NK-92 (cell line): ENCODE measurements around the gene EP400.
"Not testable (repeated sequence)": the region's sequence is repeated elsewhere in the genome, so short reads cannot be mapped to it uniquely, and the experiment has no call there.

ENCODE experiments used
- DNase-seq: peaks from one replicate; lab custom pipeline; 2025; ENCODE audit not compliant: unreplicated experiment; lab: John Stamatoyannopoulos, UW

The EP400 gene

DNA sequence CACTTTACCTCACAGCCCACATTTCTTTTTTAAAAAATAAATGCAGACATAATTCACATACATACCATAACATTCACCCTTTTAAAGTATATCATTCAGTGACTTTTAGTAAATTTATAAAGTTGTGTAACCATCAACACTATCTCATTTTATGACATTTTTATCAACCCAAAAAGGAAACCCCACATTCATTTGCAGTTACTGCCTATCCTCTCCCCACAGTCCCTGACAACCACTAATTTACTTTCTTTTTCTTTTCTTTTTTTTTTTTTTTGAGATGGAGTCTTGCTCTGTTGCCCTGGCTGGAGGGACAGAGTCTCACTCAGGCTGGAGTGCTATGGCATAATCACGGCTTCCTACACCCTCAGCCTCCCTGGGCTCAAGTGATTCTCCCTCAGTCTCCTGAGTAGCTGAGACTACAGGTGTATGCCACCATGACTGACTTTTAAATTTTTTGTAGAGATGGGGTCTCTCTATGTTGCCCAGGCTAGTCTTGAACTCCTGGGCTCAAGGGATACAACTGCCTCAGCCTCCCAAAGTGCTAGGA, 1.5 kb upstream of the EP400 start:
- DNase-seq, result no peak

DNA sequence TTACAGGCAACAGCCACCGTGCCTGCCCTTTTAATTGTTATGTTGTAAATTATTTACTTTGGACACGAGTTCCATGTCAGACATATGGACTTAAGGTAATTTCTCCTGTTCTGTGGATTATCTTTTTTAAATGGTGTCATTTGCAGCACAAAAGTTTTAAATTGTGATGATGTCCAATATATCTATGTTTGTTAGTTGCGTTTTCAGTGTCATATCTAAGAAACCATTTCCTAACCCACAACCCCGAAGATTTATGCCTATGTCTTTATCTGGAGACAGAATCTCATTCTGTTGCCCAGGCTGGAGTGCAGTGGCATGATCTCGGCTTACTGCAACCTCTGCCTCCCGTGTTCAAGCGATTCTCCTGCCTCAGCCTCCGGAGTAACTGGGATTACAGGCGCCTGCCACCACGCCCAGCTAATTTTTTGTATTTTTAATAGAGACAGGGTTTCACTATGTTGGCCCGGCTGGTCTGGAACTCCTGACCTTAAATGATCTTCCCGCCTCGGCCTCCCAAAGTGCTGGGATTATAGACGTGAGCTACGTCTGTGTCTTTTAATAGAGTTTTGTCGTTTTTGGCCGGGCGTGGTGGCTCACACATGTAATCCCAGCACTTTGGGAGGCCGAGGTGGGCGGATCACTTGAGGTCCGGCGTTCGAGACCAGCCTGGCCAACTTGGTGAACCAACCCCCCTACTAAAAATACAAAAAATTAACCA, 870 bp upstream of the EP400 start:
- DNase-seq, result not testable (repeated sequence)

DNA sequence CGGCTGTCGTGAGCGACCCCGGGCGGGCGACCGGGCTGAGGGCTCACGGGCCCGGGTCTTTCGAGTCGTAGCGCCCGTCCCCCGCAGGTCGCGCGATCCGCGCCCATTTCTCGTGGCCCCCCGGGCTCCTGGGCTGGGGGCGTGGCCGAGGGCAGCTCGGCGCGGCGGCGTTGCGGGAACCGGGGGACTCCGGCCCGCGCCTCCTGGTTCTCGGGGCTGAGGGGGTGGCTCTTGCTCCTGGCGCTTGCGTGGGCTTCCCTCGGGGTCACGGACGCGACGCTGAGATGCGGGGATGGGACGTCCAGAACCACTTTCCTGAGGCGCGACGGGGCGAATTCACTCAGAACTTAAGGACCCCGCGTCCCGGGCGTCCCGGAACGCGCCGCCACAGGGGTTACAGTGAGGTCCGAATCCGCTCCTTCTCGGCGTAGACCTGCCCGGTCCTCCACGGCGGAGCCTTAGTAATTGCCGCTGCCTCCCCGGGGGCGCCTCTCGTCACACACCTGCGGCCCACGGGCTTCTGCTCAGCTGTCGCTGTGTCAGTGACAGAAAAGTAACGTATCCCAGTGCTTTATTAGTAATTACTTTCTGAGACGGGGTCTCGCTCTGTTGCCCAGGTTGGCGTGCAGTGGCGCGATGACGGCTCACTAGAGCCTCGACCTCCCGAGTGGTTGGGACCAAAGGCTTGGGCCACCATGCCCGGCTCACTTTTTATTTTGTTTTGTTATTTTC, 606 bp downstream of the EP400 start:
- no peak for DNase-seq

DNA sequence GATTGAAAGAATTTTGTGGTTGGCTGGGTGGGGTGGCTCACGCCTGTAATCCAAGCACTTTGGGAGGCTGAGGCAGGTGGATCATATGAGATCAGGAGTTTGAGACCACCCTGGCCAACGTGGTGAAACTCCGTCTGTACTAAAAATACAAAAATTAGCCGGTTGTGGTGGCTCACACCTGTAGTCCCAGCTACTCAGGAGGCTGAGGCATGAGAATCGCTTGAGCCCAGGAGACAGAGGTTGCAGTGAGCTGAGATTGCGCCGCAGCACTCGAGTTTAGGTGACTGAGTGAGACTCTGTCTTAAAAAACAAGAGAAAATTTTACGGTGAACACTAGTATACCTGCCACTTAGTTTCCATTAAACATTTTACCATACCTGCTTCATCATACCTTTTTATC, 4.1 kb downstream of the EP400 start:
- not testable (repeated sequence) for DNase-seq

DNA sequence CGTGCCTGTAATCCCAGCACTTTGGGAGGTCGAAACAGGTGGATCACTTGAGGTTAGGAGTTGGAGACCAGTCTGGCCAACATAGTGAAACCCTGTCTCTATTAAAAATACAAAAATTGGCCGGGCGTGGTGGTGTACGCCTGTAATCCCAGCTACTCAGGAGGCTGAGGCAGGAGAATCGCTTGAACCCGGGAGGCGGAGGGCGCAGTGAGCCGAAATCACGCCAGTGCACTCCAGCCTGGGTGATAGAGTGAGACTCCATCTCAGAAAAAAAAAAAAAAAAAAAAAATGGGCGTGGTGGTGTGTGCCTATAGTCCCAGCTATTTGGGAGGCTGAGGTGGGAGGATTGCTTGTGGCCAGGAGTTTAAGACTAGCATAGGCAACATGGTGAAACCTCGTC, 4.7 kb downstream of the EP400 start:
- DNase-seq, result not testable (repeated sequence)

DNA sequence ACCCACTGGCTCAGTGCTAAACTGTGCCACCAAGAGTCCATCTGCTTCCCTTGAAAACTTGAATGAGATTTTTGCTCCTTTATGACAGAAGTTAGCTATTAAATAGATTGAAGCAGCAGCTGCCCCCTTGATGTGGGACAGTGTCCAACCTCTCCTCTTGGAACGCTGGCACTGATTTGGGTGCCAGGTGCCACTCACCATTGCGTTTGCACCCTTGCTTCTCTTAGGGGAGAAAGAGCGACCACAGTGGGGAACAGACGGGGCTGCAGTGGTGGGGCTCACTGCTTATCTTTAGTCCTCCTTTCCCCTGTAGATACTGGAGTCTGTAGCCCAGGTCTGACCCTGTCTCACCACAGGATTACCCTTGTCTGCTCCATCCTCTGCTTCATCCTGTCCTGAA, 9.4 kb downstream of the EP400 start:
- no peak for DNase-seq

DNA sequence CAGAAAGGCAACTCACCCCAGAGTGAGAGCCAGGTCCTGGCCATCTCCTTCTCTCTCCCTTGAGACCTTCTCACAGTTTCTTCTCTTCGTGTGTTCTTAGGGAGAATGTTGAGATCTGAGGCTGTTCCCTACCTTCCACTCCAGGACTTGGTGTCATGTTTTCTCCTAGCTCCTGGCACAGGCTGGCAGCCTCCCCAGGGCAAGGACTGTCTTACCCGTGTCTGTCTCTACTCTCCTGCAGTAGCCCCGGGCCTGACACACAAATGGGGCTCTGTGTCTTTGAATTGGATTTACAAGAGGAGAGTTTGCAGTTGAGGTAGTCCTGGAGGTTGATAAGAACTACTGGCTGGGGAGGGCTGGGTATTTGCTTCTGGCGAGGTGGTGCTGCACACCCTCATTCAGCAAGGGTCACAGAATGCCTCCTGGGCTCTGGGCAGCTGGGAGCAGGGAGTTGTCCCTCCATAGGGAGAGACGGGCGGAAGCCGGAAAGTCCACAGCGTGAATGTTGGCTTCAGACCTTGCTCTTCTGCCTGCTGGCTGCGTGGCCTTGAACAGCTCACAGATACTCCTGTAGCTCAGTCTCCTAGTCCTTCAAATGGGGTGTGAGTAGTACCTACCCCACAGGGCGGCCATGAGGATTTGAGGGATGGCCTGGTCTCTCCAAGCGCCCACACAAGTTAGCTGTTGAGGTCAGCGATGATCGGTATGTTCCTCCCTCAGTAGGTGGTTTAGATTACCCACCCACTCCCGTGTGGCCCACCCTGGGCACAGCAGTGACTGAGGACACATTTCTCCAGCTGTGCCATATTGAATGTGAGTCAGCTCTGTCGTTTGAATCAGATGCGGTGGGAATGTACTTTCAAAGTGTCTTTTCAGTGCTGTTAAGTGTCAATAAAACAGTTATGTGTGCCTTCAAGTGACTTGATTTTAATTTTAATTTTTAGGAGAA, 10.2 kb downstream of the EP400 start:
- DNase-seq, result no peak

DNA sequence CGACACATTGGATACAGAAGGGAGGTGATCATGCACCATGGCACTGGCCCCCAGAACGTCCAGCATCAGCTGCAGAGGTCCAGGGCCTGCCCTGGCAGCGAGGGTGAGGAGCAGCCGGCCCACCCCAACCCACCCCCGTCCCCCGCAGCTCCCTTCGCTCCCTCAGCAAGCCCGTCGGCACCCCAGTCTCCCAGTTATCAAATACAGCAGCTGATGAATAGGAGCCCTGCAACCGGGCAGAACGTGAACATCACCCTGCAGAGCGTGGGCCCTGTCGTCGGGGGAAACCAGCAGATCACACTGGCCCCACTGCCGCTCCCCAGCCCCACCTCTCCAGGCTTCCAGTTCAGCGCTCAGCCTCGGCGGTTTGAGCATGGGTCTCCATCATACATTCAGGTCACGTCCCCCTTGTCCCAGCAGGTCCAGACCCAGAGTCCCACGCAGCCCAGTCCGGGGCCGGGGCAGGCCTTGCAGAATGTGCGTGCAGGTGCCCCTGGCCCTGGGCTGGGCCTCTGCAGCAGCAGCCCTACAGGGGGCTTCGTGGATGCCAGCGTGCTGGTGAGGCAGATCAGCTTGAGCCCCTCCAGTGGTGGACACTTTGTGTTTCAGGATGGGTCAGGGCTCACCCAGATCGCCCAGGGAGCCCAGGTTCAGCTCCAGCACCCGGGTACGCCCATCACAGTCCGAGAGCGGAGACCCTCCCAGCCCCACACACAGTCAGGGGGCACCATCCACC, 11.0 kb downstream of the EP400 start:
- DNase-seq, result not testable (repeated sequence)

DNA sequence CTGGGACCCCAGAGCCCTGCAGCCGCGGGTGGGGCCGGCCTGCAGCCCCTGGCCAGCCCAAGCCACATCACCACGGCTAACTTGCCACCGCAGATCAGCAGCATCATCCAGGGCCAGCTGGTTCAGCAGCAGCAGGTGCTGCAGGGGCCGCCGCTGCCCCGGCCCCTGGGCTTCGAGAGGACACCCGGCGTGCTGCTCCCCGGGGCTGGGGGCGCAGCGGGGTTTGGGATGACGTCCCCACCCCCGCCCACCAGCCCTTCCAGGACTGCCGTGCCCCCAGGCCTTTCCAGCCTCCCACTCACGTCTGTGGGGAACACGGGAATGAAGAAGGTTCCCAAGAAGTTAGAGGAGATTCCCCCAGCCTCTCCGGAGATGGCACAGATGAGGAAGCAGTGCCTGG, 11.6 kb downstream of the EP400 start:
- DNase-seq, result not testable (repeated sequence)

DNA sequence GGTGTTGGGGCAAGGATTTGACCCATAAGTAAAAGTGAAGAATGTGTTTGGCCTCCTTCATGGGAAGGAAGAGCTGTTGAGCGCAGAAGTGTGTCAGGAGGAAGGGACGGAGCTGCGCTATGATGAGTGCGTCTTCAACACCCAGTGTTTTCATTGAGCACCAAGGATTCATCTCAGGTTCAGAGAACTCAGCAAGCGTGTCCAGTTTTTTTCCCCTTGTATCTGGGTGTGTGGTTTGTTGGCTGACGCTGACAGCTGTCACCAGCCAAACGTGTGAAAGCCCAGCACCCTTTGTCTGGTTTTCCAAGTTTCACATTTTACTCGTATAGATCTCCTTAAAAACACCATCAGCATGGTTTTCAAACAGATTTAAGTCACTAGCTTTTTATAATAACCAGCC, 12.3 kb downstream of the EP400 start:
- DNase-seq, result no peak

DNA sequence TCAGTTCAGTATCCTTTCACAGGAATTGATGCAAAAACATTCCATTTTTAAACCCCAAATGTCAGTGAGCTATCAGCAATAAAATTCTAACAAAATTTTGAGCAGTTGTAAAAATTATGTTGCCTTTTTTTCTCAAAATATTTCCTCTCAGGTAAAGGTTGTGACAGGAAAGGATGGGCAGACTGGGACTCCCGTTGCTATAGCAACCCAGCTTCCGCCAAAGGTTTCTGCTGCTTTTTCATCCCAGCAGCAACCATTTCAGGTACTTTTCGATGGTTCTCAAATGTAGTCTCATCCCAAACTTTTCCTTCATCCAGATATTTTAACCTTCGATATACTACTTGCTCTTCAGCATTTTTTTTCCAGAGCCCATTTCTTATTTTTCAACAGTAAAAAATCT, 13.6 kb downstream of the EP400 start:
- DNase-seq, result no peak

DNA sequence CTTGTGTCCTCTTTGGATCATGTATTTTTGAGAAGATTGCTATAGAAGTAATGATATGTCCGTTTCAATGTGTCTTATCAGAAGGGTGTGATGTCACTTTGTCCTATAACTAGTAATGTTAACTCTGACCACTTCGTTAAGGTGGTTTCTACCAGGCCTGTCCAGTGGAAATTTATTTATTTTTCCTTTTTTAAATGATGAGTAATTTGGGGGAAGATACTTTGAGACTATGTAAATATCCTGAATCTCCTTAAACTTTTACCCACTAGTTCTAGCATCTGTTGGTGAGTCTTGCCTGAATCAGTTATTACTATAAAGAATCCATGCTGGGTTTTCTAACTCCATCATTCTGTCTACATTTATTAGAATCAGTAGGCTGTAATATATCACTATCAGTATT, 15.3 kb downstream of the EP400 start:
- no peak for DNase-seq

DNA sequence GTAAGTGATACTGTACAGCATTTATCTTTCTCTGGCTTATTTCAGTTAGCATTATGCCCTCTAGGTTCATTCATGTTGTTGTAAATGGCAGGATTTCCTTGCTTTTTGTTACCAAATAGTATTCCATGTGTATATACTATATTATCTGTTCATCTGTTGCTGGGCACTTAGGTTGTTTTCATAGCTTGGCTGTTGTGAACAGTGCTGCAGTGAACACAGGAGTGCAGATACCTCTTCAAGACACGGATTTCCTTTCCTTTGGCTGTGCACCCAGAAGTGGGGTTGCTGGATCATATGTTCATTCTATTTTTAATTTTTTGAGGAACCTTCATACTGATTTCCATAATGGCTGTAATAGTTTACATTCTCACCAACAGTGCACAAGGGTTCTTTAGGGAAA, 21.5 kb downstream of the EP400 start:
- DNase-seq, result no peak

DNA sequence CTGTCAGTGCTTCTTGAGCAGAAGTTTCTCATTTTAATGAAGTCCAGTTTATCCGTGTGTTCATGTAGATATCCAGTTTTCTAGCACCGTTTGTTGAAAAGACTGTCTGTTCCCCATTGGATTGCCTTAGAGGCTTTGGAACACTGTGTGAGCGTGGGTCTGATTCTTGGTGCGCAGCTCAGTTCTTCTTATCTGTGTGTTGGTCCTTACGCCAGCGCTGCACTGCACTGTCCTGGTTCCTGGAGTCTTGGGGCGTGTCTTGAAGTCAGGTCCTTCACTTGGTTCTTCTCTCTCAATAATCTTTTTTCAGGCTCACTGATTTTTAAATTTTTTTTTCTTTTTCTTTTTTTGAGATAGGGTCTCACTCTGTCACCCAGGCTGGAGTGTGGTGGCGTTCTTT, 25.5 kb downstream of the EP400 start:
- DNase-seq, result no peak

DNA sequence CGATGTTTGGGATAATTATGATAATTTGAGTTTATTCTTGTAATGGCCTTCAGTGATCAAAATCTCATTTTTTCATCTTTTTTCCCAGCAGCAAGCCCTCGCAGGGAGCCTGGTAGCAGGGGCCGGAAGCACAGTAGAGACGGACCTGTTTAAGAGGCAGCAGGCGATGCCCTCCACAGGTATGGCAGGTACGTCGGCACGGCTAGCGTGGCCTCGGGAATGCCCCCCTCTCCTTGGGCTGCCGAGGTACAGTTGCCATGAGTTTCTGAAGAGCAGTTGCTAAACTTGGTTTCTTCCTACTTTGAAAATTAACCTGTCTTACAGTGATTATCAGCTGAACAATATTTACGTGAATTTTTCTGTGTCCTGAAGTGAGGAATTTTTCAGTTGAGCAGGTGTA, 29.9 kb downstream of the EP400 start:
- DNase-seq, result no peak

DNA sequence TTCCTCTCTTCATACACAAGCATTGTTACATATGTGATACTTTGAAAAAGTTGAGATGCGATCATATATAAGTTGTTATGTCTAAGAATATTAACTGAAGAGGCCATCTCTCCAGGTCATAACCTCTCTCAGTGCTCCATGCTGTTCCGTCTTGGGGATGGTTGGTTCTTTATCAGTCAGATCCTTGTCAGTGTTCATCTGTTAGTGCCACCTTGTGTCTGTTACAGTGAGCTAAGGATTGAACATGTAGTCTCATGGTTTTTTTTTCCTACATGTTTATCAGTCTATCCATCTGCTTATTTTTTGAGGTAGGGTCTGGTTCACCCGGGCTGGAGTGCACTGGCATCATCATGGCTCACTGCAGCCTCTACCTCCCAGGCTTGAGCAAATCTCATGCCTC, 30.5 kb downstream of the EP400 start:
- DNase-seq, result no peak

DNA sequence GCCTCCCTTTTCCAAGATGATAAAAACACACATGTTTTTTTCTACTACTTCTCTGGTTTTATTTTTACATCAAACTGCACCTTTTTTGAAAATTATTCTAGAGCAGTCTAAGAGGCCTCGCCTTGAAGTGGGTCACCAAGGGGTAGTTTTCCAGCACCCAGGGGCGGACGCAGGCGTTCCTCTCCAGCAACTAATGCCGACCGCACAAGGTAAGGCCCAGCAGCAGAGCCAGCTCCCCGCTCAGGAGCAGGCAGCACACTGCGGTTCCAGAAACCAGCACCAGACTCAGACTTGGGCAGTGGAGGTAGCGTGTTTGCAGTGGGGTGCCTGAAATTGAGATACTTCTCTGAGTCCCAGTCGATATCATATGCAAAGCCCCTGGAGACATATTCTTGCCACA, 31.6 kb downstream of the EP400 start:
- DNase-seq, result no peak

DNA sequence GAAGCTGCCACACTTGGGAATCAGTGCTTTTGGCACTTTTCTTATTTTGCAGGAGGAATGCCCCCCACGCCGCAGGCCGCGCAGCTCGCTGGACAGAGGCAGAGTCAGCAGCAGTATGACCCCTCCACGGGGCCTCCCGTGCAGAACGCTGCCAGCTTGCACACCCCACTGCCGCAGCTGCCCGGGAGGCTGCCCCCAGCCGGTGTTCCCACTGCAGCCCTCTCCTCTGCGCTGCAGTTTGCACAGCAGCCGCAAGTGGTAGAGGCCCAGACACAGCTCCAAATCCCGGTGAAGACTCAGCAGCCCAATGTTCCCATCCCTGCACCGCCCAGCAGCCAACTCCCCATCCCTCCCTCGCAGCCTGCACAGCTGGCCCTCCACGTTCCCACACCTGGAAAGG, 32.3 kb downstream of the EP400 start:
- no peak for DNase-seq

DNA sequence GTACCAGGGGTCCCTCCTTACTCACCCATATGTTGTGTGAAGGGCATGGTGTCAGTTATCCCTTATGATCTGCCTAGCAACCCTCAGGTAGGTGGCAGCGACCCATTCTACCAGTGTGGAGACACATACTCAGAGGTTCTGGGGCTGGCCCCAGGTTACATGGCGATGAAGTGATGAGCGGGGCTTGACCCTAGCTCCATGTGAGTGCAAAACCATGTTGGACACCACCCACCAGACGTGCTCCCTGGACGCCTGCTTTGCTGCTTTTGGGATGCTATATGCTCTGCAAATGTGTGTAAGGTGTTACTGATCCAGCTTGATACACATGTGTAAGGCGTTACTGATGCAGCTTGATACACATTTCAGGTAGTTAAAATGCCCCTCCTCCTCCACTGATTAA, 33.3 kb downstream of the EP400 start:
- no peak for DNase-seq

DNA sequence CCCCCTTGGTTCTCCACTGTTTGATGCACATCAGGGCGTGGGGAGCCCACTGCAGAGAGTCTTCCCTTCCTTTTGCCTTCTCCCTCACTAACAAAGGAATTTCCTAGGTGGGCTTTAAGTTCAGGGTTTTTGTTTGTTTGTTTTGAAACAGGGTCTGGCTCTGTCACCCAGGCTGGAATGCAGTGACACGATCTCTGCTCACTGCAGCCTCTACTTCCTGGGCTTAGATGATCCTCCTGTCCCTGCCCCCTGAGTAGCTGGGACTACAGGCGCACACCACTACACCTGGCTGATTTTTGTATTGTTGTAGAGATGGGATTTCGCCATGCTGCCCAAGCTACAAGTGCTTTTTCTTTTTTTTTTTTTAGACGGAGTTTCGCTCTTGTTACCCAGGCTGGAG, 33.8 kb downstream of the EP400 start:
- DNase-seq, result no peak

DNA sequence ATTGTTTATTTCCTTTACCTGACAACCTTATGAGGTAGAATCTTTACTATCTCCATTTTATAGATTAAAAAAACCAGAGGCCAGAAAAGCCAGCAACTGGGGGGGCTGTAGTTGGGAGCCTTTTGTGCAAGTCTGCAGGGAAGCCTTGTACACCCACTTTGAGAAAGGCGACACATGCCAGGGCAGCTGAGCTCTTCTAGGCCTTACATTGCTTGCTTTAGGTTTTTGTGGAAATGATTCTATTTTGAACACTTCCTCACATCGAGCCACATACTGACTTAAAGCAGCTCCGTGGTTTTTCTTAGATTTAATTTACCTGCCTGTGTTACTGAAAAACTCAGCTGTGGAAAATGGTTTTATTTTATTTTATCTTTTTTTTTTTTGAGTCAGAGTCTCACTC, 34.6 kb downstream of the EP400 start:
- DNase-seq, result no peak
